Measurements from ENCODE around the gene ERMARD.

The ERMARD gene

DNA sequence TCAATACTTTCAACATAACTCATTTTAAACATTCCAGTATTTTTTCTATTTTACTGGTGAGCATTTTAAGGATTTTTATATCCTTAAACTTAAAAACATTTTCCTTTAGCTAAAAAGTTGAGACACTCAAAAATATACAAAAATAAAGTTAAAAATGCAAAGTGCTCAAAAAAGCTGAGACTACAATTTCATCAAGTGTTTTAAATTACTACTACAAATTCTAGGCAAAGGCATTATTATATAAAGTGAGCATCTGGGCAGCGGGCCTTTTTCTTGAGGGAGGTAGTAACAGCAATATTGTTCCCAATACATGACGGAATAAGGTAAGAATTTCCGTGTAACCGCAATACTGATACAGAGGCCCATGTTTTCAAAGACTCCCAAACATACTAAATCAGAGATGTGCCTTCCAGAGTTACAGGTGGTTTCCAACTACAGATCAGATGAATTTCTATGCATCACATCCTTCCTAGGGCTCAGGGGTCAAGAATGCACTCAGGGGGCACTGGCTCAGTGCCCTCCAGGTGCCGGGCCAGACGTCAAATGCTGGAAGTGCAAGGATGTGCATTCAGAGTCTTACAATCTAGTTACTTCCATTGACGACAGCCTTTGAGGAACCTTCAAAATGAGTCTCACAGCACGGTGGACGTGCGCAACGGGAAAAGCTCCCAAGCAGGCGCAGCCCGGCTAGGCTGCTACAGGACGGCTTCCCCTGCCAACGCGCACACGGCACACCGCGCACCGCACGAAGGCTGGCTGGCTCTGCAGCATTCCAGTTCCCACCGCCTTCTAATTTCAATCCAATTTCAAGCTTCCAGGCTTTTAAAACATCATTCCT, 28.8 kb upstream of the ERMARD start:
- Histone ChIP-seq H3K9me3 (ENCODE audit: control insufficient read depth, low read length) (no peaks in the 10 kb centered on the region), H3K4me1 (ENCODE audit: control insufficient read depth, insufficient read depth, low read length, poor library complexity, severe bottlenecking) (peaks cover 8% of the 10 kb centered on the region), H3K27ac (ENCODE audit: low read depth, low read length, severe bottlenecking) (peak overlapping the region; percentile 74), H3K4me3 (ENCODE audit: extremely low read depth, insufficient read depth, low read length, poor library complexity, severe bottlenecking) (peak overlapping the region; percentile 64), H3K36me3 (ENCODE audit: control insufficient read depth, insufficient read depth, low read length) (peaks cover 13% of the 10 kb centered on the region)
- 4 to 7% methylated on average over 15 to 21 of the region's 22 CpGs for WGBS, 2 experiments (ENCODE audit: insufficient coverage in 2 of 2)

DNA sequence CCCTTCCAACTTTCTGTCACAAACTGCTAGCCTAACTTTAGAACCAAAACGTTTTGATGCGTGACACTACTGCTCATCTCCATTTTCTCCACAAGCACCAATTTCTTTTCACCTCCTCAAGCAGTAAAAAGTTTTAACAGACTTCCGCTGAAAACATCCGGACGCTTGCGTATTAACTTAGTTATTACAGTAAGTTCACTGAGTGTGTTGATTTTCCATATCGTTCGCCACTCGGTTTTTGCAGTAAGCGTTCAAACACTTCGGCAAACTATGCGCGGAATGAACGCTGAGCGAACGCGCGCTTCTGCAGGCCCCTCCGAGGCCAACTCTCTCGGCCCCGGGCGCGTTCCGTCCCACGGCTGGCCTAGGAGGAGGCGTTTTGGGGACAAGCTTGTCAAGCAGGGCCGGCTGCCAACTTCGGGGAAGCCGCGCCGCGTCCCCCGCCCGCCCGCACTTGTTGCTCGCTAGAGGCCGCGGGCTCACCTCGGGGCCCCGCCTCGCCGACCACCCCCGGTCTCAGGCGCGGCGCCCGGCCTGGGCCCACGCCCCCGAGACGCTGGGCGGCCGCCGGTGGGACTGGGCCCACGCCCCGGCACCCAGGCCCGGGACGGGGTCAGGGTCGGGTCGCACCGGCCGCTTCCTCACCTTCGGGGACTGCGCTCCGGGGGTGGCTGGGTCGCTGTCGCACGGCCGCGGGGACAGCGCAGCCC, 28.1 kb upstream of the ERMARD start:
- 0% methylated on average over 47 to 51 of the region's 70 CpGs for WGBS, 2 experiments (ENCODE audit: insufficient coverage in 2 of 2)
- H3K4me3 ChIP-seq (ENCODE audit: extremely low read depth, insufficient read depth, low read length, poor library complexity, severe bottlenecking): peak overlapping the region; percentile 64
- peaks cover 9% of the 10 kb centered on the region for H3K36me3 ChIP-seq (ENCODE audit: control insufficient read depth, insufficient read depth, low read length)
- peaks cover 8% of the 10 kb centered on the region for H3K4me1 ChIP-seq (ENCODE audit: control insufficient read depth, insufficient read depth, low read length, poor library complexity, severe bottlenecking)
- no peaks in the 10 kb centered on the region for H3K9me3 ChIP-seq (ENCODE audit: control insufficient read depth, low read length)
- peak overlapping the region; percentile 74 for H3K27ac ChIP-seq (ENCODE audit: low read depth, low read length, severe bottlenecking)

DNA sequence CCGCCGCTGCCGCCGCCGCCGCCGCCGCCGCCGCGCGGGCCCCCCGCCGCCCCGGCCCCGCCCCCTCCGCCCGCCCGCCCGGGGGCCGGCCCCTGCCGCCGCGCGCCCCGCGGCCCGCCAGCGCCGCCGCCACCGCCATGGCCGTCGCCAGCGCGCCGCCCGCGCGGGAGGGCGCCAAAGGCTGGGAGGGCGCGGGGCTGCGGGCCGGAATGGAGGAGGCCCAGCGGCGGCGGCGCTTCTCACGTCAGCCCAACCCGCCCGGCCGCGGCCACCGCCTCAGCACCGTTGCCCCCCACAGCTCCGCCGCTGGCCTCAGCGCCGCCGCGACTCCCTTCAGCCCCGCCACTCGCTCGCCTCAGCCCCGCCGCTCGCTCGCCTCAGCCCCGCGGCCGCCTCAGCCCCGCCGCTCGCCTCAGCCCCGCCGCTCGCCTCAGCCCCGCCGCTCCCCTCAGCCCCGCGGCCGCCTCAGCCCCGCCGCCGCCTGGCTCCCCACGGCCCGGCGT, 27.4 kb upstream of the ERMARD start:
- peaks cover 8% of the 10 kb centered on the region for H3K4me1 ChIP-seq (ENCODE audit: control insufficient read depth, insufficient read depth, low read length, poor library complexity, severe bottlenecking)
- H3K27ac ChIP-seq (ENCODE audit: low read depth, low read length, severe bottlenecking): peak overlapping the region; percentile 75
- H3K4me3 ChIP-seq (ENCODE audit: extremely low read depth, insufficient read depth, low read length, poor library complexity, severe bottlenecking): peak overlapping the region; percentile 38
- no peaks in the 10 kb centered on the region for H3K9me3 ChIP-seq (ENCODE audit: control insufficient read depth, low read length)
- 0% methylated on average over 20 to 42 of the region's 89 CpGs for WGBS, 2 experiments (ENCODE audit: insufficient coverage in 2 of 2)
- H3K36me3 ChIP-seq (ENCODE audit: control insufficient read depth, insufficient read depth, low read length): peaks cover 6% of the 10 kb centered on the region

DNA sequence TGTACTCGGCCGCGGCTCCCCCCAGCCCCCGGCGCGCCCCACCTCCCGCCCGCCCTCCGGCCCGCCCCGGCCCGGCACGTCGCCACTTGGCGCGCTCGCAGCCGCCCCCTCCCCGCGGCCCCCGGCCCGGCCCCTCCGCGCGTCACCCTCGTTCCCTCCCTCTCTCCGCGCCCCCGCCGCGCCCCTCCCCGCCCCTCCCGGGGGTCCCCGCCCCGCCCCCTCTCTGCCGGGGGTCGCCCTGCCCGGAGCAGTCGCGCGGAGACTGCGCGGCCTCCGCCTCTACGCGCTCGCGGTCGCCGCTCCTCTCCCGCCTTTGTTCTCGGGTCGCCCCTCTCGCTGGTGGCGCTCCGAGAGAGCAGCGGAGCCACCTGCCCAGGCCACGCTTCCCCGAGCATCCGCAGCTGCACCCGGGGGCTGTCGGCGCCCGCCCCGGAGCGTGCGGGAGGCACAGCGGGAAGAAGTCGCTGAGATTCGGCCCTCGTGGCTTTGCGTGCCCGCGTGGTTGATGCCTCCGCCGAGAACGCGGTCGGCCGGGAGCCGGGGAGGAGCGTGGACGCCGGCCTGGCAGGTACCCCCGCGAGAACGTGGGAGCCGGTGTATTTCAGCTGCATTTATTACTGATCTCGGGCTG, 26.8 kb upstream of the ERMARD start, which contains the start of gene PHF10:
Gene PHF10, minus strand, starts transcription at position 7 of the 631 bp plus-strand sequence. CDS start 569 bp downstream, outside the sequence.
- Histone ChIP-seq H3K27ac (ENCODE audit: low read depth, low read length, severe bottlenecking) (peak within 1 kb of the TSS; percentile 98), H3K9me3 (ENCODE audit: control insufficient read depth, low read length) (no peaks in the 10 kb centered on the region), H3K4me1 (ENCODE audit: control insufficient read depth, insufficient read depth, low read length, poor library complexity, severe bottlenecking) (peaks cover 8% of the 10 kb centered on the region), H3K4me3 (ENCODE audit: extremely low read depth, insufficient read depth, low read length, poor library complexity, severe bottlenecking) (peak within 1 kb of the TSS; percentile 64), H3K36me3 (ENCODE audit: control insufficient read depth, insufficient read depth, low read length) (peaks cover under 1% of the 10 kb centered on the region)
- 0 to 1% methylated on average over 34 to 42 of the region's 89 CpGs for WGBS, 2 experiments (ENCODE audit: insufficient coverage in 2 of 2)

DNA sequence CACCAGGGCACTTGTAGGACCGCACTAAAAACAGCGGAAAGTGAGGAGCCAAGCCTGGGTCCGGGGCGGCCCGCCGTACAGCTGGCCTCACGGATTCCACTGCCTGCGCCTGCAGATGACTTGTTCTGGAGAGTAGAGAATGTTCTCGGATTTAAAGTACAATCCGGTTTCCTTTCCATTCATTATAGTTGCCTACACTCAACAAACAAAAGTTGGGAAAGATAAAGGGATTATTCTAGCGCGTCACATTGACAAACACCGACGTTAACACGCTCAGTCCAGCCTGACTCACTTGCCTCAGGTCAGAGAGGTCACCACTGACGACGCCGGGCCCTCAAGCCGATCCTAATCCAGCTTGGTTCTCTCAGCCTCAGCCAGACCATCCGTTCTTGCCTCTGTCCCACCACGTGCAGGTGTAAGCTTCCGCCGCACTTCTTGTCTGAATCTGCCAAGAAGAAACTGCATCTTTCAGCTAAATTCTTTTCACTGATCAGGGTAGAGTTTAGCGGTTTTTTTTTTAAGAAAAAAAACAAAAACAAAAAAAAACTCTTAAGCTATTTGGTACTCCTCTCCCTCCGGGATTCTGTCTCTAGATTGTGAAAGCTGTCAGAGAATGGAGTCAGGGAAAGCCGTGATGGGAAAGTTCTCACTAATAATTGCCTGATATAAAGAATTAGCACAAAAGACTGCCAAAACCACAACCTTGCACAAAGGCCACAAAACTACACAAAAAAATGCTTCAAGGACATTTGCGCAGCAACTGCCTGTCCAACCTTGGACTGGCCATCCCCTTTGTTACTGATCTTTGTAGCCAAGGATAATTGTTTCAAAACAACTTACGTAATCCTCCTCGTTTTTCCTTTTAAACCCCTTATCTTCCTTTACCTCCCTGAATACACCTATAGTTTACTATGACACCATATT, 26.0 kb upstream of the ERMARD start:
- Histone ChIP-seq H3K9me3 (ENCODE audit: control insufficient read depth, low read length) (no peaks in the 10 kb centered on the region), H3K4me3 (ENCODE audit: extremely low read depth, insufficient read depth, low read length, poor library complexity, severe bottlenecking) (peak overlapping the region; percentile 48), H3K27ac (ENCODE audit: low read depth, low read length, severe bottlenecking) (peak overlapping the region; percentile 98), H3K4me1 (ENCODE audit: control insufficient read depth, insufficient read depth, low read length, poor library complexity, severe bottlenecking) (peaks cover 8% of the 10 kb centered on the region), H3K36me3 (ENCODE audit: control insufficient read depth, insufficient read depth, low read length) (no peaks in the 10 kb centered on the region)
- WGBS, 2 experiments (ENCODE audit: insufficient coverage in 2 of 2): 13 to 24% methylated on average over 14 of the region's 29 CpGs

DNA sequence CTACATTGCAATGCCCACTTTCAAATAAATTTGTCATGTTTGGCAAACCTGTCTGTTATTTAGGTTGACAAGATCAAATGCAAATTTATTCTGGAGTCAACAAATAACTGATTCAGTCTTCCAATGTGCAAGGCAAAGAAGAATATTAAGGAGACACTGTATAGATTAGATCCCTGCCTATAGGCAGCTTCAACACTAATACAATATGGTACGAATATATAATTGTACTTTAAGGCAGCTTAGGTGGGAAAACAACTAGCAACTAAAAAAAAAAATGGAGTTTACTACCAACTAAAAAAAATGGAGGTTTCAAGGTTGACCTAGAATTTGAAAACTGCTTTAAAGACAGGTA, 25.4 kb upstream of the ERMARD start:
- peak overlapping the region; percentile 98 for H3K27ac ChIP-seq (ENCODE audit: low read depth, low read length, severe bottlenecking)

DNA sequence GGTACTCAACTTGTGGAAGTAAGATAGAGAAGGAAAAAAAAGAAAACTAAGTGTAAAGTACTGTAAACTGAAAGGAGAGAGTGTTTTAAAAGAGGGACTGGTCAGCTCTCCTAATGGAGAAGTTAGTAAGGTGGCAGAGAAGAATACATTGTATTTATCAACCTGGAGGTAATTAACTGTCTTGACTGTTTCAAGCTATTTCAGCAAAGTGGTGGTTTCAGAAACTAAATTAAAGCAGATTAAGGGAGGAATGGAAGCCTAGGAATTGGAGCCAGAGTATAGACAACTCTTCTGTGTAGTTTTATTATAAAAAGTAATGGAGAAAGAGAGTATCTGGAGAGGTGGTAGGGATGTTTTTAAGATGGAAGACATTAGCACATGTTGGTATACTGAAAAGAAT, 24.5 kb upstream of the ERMARD start:
- H3K36me3 ChIP-seq (ENCODE audit: control insufficient read depth, insufficient read depth, low read length): no peaks in the 10 kb centered on the region
- H3K4me1 ChIP-seq (ENCODE audit: control insufficient read depth, insufficient read depth, low read length, poor library complexity, severe bottlenecking): peaks cover 8% of the 10 kb centered on the region
- H3K4me3 ChIP-seq (ENCODE audit: extremely low read depth, insufficient read depth, low read length, poor library complexity, severe bottlenecking): no peak overlapping the region
- no peaks in the 10 kb centered on the region for H3K9me3 ChIP-seq (ENCODE audit: control insufficient read depth, low read length)
- H3K27ac ChIP-seq (ENCODE audit: low read depth, low read length, severe bottlenecking): no peak overlapping the region

More for the DNA sequence above, 25.4 kb upstream of the ERMARD start:
- WGBS, 2 experiments (ENCODE audit: insufficient coverage in 2 of 2): no CpG with 5 or more reads among the region's 1 CpG
- no peaks in the 10 kb centered on the region for H3K36me3 ChIP-seq (ENCODE audit: control insufficient read depth, insufficient read depth, low read length)
- peaks cover 8% of the 10 kb centered on the region for H3K4me1 ChIP-seq (ENCODE audit: control insufficient read depth, insufficient read depth, low read length, poor library complexity, severe bottlenecking)
- H3K4me3 ChIP-seq (ENCODE audit: extremely low read depth, insufficient read depth, low read length, poor library complexity, severe bottlenecking): no peak overlapping the region
- no peaks in the 10 kb centered on the region for H3K9me3 ChIP-seq (ENCODE audit: control insufficient read depth, low read length)

DNA sequence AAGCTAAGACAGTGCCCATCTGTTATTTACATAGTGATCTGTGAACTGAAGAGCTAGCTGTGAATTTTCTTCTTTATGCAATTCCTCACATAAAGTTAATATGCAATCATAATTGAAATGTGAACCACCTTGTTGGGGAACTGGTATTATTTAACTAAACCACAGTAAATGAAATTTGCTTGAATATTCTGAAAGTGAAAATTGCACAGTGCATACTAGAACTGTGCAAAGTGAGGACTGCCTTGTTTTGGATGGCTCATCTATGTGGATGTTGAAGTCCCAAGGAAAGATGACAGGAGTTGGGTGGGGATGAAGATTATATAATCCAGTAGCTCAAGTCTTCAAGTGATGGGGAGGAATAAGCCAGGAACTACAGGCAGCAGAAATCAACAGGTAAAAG, 21.5 kb upstream of the ERMARD start:
- Histone ChIP-seq H3K27ac (ENCODE audit: low read depth, low read length, severe bottlenecking) (no peak overlapping the region), H3K9me3 (ENCODE audit: control insufficient read depth, low read length) (no peaks in the 10 kb centered on the region), H3K4me1 (ENCODE audit: control insufficient read depth, insufficient read depth, low read length, poor library complexity, severe bottlenecking) (peaks cover 8% of the 10 kb centered on the region), H3K4me3 (ENCODE audit: extremely low read depth, insufficient read depth, low read length, poor library complexity, severe bottlenecking) (no peak overlapping the region), H3K36me3 (ENCODE audit: control insufficient read depth, insufficient read depth, low read length) (no peaks in the 10 kb centered on the region)

DNA sequence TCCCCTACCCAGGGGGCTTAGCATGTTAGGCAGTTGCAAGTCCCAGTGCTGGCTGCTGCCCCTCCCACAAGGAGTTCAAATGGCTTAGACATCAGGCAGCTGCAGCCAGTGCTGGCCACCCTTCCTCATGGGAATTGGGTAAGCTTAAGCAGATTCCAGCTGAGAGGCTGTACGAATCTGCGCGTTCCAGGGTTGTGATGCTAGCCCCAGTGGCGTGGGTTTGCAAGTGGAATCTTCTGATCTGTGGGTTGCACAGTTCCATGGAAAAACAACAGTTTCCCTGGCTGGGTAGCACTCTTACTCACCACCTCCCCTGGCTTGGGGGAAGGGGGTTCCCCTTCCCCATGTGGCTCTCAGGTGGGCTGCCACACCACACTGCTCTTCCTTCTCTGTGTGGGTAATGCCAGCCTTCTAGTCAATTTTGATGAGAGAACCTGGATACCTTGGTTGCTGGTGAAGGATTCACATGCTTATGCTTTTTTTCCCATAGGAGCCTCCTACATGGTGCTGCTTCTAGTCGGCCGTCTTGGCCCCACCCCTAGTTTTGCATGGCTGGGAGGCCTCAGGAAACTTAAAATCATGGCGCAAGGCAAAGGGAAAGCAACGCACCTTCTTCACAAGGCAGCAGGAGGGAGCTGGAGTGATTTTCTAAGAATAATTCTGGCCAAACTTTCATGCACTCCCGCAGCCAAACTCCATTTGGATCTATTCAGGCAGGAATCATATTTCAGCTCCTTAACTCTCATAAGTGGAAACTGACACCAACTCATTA, 13.0 kb upstream of the ERMARD start:
- Histone ChIP-seq H3K27ac (ENCODE audit: low read depth, low read length, severe bottlenecking) (no peak overlapping the region), H3K9me3 (ENCODE audit: control insufficient read depth, low read length) (no peaks in the 10 kb centered on the region), H3K4me3 (ENCODE audit: extremely low read depth, insufficient read depth, low read length, poor library complexity, severe bottlenecking) (no peak overlapping the region), H3K36me3 (ENCODE audit: control insufficient read depth, insufficient read depth, low read length) (no peaks in the 10 kb centered on the region), H3K4me1 (ENCODE audit: control insufficient read depth, insufficient read depth, low read length, poor library complexity, severe bottlenecking) (no peaks in the 10 kb centered on the region)
- WGBS, 2 experiments (ENCODE audit: insufficient coverage in 2 of 2): 84 to 85% methylated on average over 7 to 9 of the region's 9 CpGs
